ENCODE results near the gene PPIC.

Gene PPIC

DNA sequence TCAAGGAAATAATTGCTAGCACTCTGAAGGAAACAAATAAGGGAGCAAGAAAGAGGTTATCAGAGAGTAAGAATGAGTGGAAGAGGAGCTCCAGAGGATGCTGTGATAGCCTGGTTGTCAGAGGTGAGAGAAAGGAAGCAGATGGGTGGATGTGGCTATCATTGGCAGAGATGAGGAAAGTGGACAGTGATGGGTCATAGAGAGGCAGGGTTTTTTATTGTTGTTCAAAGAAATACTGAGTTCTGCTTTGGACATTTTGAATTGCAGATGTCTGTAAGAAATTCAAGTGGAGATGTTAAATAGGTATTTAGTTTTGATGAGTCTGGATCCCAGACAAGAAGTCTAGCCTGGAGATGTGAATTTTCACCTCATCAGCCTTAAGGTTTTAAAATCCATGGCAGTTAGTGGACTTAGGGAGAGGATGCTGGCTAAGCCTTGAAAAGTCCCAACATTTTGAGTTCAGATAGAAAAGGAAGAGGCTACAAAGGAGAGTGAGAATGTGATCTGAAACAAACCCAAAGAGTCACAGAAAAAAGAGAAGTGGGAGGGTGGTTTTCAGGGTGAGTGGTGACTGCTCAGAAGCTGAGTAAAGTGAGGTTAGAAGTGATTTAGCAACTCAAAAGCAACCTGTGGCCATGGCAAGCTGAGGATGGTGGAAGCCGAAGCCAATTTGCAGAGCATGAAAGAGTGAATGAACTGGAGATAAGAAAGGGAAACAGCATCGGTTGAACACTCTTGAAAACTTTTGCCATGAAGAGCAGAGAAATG, 50.4 kb downstream of the PPIC start:
- H3K27me3 ChIP-seq (replicated peaks; ENCODE audit: insufficient read depth, low read length) = no peaks in the 10 kb centered on the region
- H3K36me3 ChIP-seq (replicated peaks; ENCODE audit: insufficient read depth, low read length) = no peaks in the 10 kb centered on the region
- no peaks in the 10 kb centered on the region for H3K9me2 ChIP-seq (replicated peaks; ENCODE audit: insufficient read depth, low read length)
- H3K4me2 ChIP-seq (ENCODE audit: low read depth, low read length) = no peak overlapping the region
- H3K4me1 ChIP-seq (ENCODE audit: low read length) = no peaks in the 10 kb centered on the region
- no peak overlapping the region for H2AFZ ChIP-seq (ENCODE audit: low read length)
- TF ChIP-seq, protein P1, sequence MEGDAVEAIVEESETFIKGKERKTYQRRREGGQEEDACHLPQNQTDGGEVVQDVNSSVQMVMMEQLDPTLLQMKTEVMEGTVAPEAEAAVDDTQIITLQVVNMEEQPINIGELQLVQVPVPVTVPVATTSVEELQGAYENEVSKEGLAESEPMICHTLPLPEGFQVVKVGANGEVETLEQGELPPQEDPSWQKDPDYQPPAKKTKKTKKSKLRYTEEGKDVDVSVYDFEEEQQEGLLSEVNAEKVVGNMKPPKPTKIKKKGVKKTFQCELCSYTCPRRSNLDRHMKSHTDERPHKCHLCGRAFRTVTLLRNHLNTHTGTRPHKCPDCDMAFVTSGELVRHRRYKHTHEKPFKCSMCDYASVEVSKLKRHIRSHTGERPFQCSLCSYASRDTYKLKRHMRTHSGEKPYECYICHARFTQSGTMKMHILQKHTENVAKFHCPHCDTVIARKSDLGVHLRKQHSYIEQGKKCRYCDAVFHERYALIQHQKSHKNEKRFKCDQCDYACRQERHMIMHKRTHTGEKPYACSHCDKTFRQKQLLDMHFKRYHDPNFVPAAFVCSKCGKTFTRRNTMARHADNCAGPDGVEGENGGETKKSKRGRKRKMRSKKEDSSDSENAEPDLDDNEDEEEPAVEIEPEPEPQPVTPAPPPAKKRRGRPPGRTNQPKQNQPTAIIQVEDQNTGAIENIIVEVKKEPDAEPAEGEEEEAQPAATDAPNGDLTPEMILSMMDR (IDR thresholded peaks at IDR 0.05; ENCODE audit: low read length) = no peak
- TF ChIP-seq EZH2 (optimal IDR thresholded peaks at IDR 0.05; ENCODE audit: low read depth, low read length) = no peak
- no peak for TF ChIP-seq EZH2phosphoT487 (IDR thresholded peaks at IDR 0.05; ENCODE audit: low read length)
- DNase-seq = no peak
- H3K27ac ChIP-seq (ENCODE audit: low read length) = no peak overlapping the region
- no peaks in the 10 kb centered on the region for H3F3A ChIP-seq (ENCODE audit: insufficient read depth, low read length)
- H3K4me3 ChIP-seq (ENCODE audit: low read length) = no peak overlapping the region
- H4K20me1 ChIP-seq (ENCODE audit: insufficient read depth, low read length) = no peaks in the 10 kb centered on the region
- no peaks in the 10 kb centered on the region for H3K79me2 ChIP-seq (ENCODE audit: low read length)
- H3K9me3 ChIP-seq (replicated peaks; ENCODE audit: insufficient read depth, low read length) = no peaks in the 10 kb centered on the region
- H3K9ac ChIP-seq (ENCODE audit: low read length) = no peak overlapping the region

DNA sequence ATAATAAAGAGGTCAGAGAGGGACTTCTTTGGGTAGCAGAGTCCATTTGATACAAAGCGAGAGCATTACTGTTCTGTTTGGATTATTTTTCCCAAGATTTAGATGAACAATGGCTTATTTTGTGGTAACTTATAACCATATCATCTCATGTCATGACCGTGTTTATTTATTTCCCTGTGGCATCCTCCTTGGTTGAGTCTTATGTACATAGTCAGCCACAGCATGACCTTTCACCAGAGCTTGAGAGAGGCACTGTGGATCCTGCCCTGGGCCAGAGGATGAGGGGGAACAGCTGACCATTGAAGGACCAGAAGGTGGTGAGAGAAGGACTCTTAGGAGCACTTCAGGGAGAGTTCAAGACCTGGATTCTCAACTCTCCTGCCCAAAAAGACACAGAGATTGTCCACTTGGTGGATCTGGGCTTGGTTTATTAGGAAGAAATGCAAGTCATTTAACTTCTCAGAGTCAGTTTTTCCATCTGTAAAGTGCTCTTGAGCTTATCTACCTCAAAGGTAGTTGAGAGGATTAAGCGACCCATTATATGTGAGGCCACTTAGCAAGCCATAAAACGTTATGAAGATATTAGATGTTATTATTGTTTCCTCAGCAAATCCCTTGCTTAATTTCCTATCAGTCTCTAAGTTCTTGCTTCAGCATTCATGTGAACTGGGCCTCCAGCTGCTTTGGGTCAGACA, 51.4 kb downstream of the PPIC start:
- H3K27me3 ChIP-seq (replicated peaks; ENCODE audit: insufficient read depth, low read length) = no peaks in the 10 kb centered on the region
- H3K9ac ChIP-seq (ENCODE audit: low read length) = no peak overlapping the region
- no peaks in the 10 kb centered on the region for H3K9me3 ChIP-seq (replicated peaks; ENCODE audit: insufficient read depth, low read length)
- H3K4me1 ChIP-seq (ENCODE audit: low read length) = no peaks in the 10 kb centered on the region
- no peak overlapping the region for H3K4me3 ChIP-seq (ENCODE audit: low read length)
- TF ChIP-seq, protein P1 (IDR thresholded peaks at IDR 0.05; ENCODE audit: low read length) = no peak
- TF ChIP-seq EZH2phosphoT487 (IDR thresholded peaks at IDR 0.05; ENCODE audit: low read length) = no peak
- no peak for TF ChIP-seq EZH2 (optimal IDR thresholded peaks at IDR 0.05; ENCODE audit: low read depth, low read length)
- H3K36me3 ChIP-seq (replicated peaks; ENCODE audit: insufficient read depth, low read length) = no peaks in the 10 kb centered on the region
- H3K9me2 ChIP-seq (replicated peaks; ENCODE audit: insufficient read depth, low read length) = no peaks in the 10 kb centered on the region
- H3K4me2 ChIP-seq (ENCODE audit: low read depth, low read length) = no peak overlapping the region
- H3K79me2 ChIP-seq (ENCODE audit: low read length) = no peaks in the 10 kb centered on the region
- DNase-seq = no peak
- no peaks in the 10 kb centered on the region for H4K20me1 ChIP-seq (ENCODE audit: insufficient read depth, low read length)
- H2AFZ ChIP-seq (ENCODE audit: low read length) = no peak overlapping the region
- no peak overlapping the region for H3K27ac ChIP-seq (ENCODE audit: low read length)
- H3F3A ChIP-seq (ENCODE audit: insufficient read depth, low read length) = no peaks in the 10 kb centered on the region

DNA sequence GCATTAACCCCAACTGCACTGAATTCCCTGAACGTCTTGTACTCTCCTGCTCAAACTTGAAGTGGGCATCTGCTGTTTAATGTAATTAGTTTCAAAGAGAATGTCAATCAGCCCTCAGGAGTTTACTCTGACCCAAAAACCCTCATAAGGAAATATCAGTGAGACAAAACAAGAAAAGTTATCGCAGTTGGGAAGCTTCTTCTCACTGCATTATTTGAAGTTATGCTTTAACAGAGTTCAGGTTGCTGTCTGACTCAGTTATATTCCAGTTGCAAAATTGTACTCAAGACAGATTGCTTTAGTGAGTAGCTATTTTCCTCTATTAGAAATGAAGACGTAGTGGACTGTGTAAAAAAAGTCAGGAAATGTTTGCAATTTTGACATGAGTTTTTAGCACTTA, 52.1 kb downstream of the PPIC start:
- no peaks in the 10 kb centered on the region for H4K20me1 ChIP-seq (ENCODE audit: insufficient read depth, low read length)
- H3K9me2 ChIP-seq (replicated peaks; ENCODE audit: insufficient read depth, low read length) = no peaks in the 10 kb centered on the region
- TF ChIP-seq, protein P1 (IDR thresholded peaks at IDR 0.05; ENCODE audit: low read length) = no peak
- TF ChIP-seq EZH2 (optimal IDR thresholded peaks at IDR 0.05; ENCODE audit: low read depth, low read length) = no peak
- no peak overlapping the region for H3K27ac ChIP-seq (ENCODE audit: low read length)
- H3K36me3 ChIP-seq (replicated peaks; ENCODE audit: insufficient read depth, low read length) = no peaks in the 10 kb centered on the region
- no peaks in the 10 kb centered on the region for H3K27me3 ChIP-seq (replicated peaks; ENCODE audit: insufficient read depth, low read length)
- H3F3A ChIP-seq (ENCODE audit: insufficient read depth, low read length) = no peaks in the 10 kb centered on the region
- no peak overlapping the region for H2AFZ ChIP-seq (ENCODE audit: low read length)
- no peak for DNase-seq
- no peaks in the 10 kb centered on the region for H3K79me2 ChIP-seq (ENCODE audit: low read length)
- no peaks in the 10 kb centered on the region for H3K9me3 ChIP-seq (replicated peaks; ENCODE audit: insufficient read depth, low read length)
- H3K4me3 ChIP-seq (ENCODE audit: low read length) = no peak overlapping the region
- H3K4me1 ChIP-seq (ENCODE audit: low read length) = no peaks in the 10 kb centered on the region
- H3K4me2 ChIP-seq (ENCODE audit: low read depth, low read length) = no peak overlapping the region
- no peak overlapping the region for H3K9ac ChIP-seq (ENCODE audit: low read length)
